K562 (cell line): ENCODE results near the gene METTL25. TPM values are rescaled to one million over a fixed set of nuclear protein-coding genes. Genes with fewer than 3 reads are reported as not detected.

Source experiments
- ATAC-seq: fragments of 200-7000 bp; cut with Tn5 transposase; 3 replicates; pipeline ENCODE4 v1.9.1; 2020; ENCODE audit warnings: moderate library complexity
- BruUV-seq: library from RNA; stranded (reverse); fragments of 400-500 nt; replicated peaks from 2 replicates; lab custom pipeline; 2021; lab: Mats Ljungman, UMichigan
- CTCF ChIA-PET: fragments of 300-600 bp; formaldehyde crosslinking; extraction: SDS; loops from one replicate; lab custom pipeline; 2021; ENCODE audit warnings: low intra/inter-chr PET ratio; lab: Yijun Ruan, JAX
- POLR2A ChIA-PET: fragments of 300-600, 350-650 bp; sonication (Branson Sonifier 250); formaldehyde crosslinking; extraction: SDS; loops from one replicate; lab custom pipeline; 2021; ENCODE audit warnings: antibody characterized with exemption, inconsistent platforms; lab: Yijun Ruan, JAX
- DNase-seq, 4 experiments: peaks; one replicate each; pipeline versions ENCODE4 v3.0.0 to v3.0.0-alpha.2; 2011 to 2018; ENCODE audit warnings: low spot score in 3 of 4, mixed read lengths in 3 of 4; ENCODE audit errors: extremely low read depth in 1 of 4
- FAIRE-seq: peaks from 2 replicates; lab custom pipeline; 2011; peaks lifted over from hg19 to GRCh38; lab: Jason Lieb, UNC
- H2AFZ ChIP-seq: 2 replicates; pipeline ENCODE4 v1.6.0; 2011; ENCODE audit warnings: low read depth, low read length, control low read depth, inconsistent platforms
- H3K27ac ChIP-seq: fragments of 200-600 bp; 3 replicates; pipeline ENCODE4 v1.8.0; 2011; ENCODE audit warnings: low read depth, mild to moderate bottlenecking, control low read depth, inconsistent platforms, low read length, moderate library complexity, mixed read lengths; ENCODE audit errors: extremely low read depth
- H3K27me3 ChIP-seq, 2 experiments: fragments of 300-600 bp in 1 of 2; 2 replicates in 1 of 2; 3 replicates in 1 of 2; pipeline versions ENCODE4 v1.6.0 to v1.8.0; 2011; ENCODE audit warnings: inconsistent platforms in 2 of 2, low read length in 2 of 2, mild to moderate bottlenecking in 1 of 2, mixed read lengths in 1 of 2, moderate library complexity in 1 of 2; ENCODE audit not compliant: control insufficient read depth in 2 of 2, insufficient read depth in 2 of 2
- H3K36me3 ChIP-seq: fragments of 300-600 bp; 3 replicates; pipeline ENCODE4 v1.8.0; 2011; ENCODE audit warnings: mild to moderate bottlenecking, low read length, inconsistent platforms; ENCODE audit not compliant: control insufficient read depth, insufficient read depth
- H3K4me1 ChIP-seq, 2 experiments: fragments of 200-600 bp in 1 of 2; replicated peaks in 1 of 2; 2 replicates in 1 of 2; 3 replicates in 1 of 2; pipeline versions ENCODE4 v1.5.1 to v1.8.0; 2011; ENCODE audit warnings: inconsistent platforms in 2 of 2, low read length in 2 of 2, mild to moderate bottlenecking in 1 of 2, mixed read lengths in 1 of 2, moderate library complexity in 1 of 2; ENCODE audit not compliant: control insufficient read depth in 2 of 2, insufficient read depth in 2 of 2
- H3K4me2 ChIP-seq: 2 replicates; pipeline ENCODE4 v1.6.1; 2011; ENCODE audit warnings: low read length, control low read depth, inconsistent platforms, mixed read lengths; ENCODE audit not compliant: insufficient read depth
- H3K4me3 ChIP-seq: fragments of 200-600 bp; sonication (generic), shearing (Covaris generic); 2 replicates; pipeline ENCODE4 v1.5.1; 2016; ENCODE audit warnings: control low read depth, inconsistent platforms
- H3K79me2 ChIP-seq: fragments of 200-600 bp; 3 replicates; pipeline ENCODE4 v1.8.0; 2011; ENCODE audit warnings: low read length, inconsistent platforms; ENCODE audit not compliant: control insufficient read depth, insufficient read depth
- H3K9ac ChIP-seq, 2 experiments: 2 replicates each; pipeline versions ENCODE4 v1.6.0 to v1.6.1; 2011; ENCODE audit warnings: low read depth in 2 of 2, low read length in 2 of 2, control low read depth in 1 of 2, inconsistent platforms in 1 of 2, mild to moderate bottlenecking in 1 of 2, mixed read lengths in 1 of 2; ENCODE audit not compliant: insufficient read depth in 1 of 2
- H3K9me1 ChIP-seq: one replicate; pipeline ENCODE4 v1.6.0; 2011; ENCODE audit warnings: inconsistent platforms, mild to moderate bottlenecking, low read length, moderate library complexity; ENCODE audit not compliant: control insufficient read depth, insufficient read depth
- H3K9me3 ChIP-seq: replicated peaks from 2 replicates; pipeline ENCODE4 v1.5.1; 2011; ENCODE audit warnings: low read depth, low read length, inconsistent platforms; ENCODE audit not compliant: control insufficient read depth, insufficient read depth
- H4K20me1 ChIP-seq: replicated peaks from 2 replicates; pipeline ENCODE4 v1.6.1; 2011; ENCODE audit warnings: low read length, inconsistent platforms, mixed read lengths; ENCODE audit not compliant: control insufficient read depth, insufficient read depth
- BRD9 ChIP-seq: fragments of 450-650 bp; IDR thresholded peaks from 2 replicates; pipeline ENCODE4 v1.6.1; 2018; ENCODE audit warnings: low read depth; ENCODE audit not compliant: partially characterized antibody
- CBX5 ChIP-seq: IDR thresholded peaks from 2 replicates; pipeline ENCODE4 v1.6.1; 2014; ENCODE audit warnings: low read depth, borderline replicate concordance
- ERF ChIP-seq: fragments of 450-650 bp; formaldehyde crosslinking; IDR thresholded peaks from 2 replicates; pipeline ENCODE4 v1.4.0; 2020; ENCODE audit warnings: mild to moderate bottlenecking, mixed read lengths
- HCFC1 ChIP-seq: IDR thresholded peaks from 2 replicates; pipeline ENCODE4 v1.6.1; 2012; ENCODE audit warnings: low read depth, low read length, improper control_type of control experiment
- HES1 ChIP-seq: fragments of 450-650 bp; IDR thresholded peaks from 2 replicates; pipeline ENCODE4 v1.6.1; 2016; ENCODE audit warnings: low read depth, mild to moderate bottlenecking, moderate library complexity
- HOMEZ ChIP-seq: fragments of 250-450 bp; sonication (Bioruptor Pico); IDR thresholded peaks from 2 replicates; pipeline ENCODE4 v1.4.0; 2020; ENCODE audit warnings: mild to moderate bottlenecking, moderate library complexity
- MTA1 ChIP-seq: fragments of 450-650 bp; IDR thresholded peaks from 2 replicates; pipeline ENCODE4 v1.6.1; 2017; ENCODE audit warnings: borderline replicate concordance
- MYNN ChIP-seq, 2 experiments: sonication (generic); formaldehyde crosslinking in 1 of 2; IDR thresholded peaks; 2 replicates each; pipeline versions ENCODE4 v1.5.0 to v1.6.1; 2016 to 2020; ENCODE audit warnings: antibody characterized with exemption in 1 of 2, missing genetic modification reagents in 1 of 2
- NEUROD1 ChIP-seq: fragments of 150-350 bp; IDR thresholded peaks from 2 replicates; pipeline ENCODE4 v1.6.1; 2014; ENCODE audit warnings: borderline replicate concordance, low read length, low read depth; ENCODE audit not compliant: partially characterized antibody
- SMARCB1 ChIP-seq: IDR thresholded peaks from 2 replicates; pipeline ENCODE4 v1.6.1; 2011; ENCODE audit warnings: improper control_type of control experiment, low read depth; ENCODE audit not compliant: insufficient read length
- ZKSCAN3 ChIP-seq: fragments of 250-450 bp; sonication (Bioruptor Pico); IDR thresholded peaks from 2 replicates; pipeline ENCODE4 v1.4.0; 2020
- ZNF395 ChIP-seq: fragments of 200-800 bp; sonication (Bioruptor generic); IDR thresholded peaks from 2 replicates; pipeline ENCODE4 v1.6.1; 2017; ENCODE audit warnings: missing genetic modification characterization, missing compliant biosample characterization
- ZNF79 ChIP-seq: fragments of 250-450 bp; sonication (Bioruptor Pico); IDR thresholded peaks from 2 replicates; pipeline ENCODE4 v1.4.0; 2020; ENCODE audit warnings: low read depth, mild to moderate bottlenecking, moderate library complexity
- WGBS: fragments of 100-300 bp; shearing (Covaris generic); methylation state at CpG from one replicate; pipeline ENCODE4 v1.1.6; 2016; ENCODE audit warnings: low coverage, mixed read lengths; ENCODE audit not compliant: insufficient coverage; ENCODE audit errors: missing lambda C conversion rate; 5-methylcytosine and 5-hydroxymethylcytosine counted together
- in situ Hi-C: fragments of 300-500 bp; cut with MboI; formaldehyde crosslinking; loops from 4 replicates; pipeline ENCODE4 v1.15.0; 2018; ENCODE audit warnings: inconsistent platforms, mixed read lengths
- intact Hi-C: fragments of 100-400 bp; cut with micrococcal nuclease; formaldehyde crosslinking; loops from 2 replicates; pipeline ENCODE4 v1.14.2; 2022
- polyA plus RNA-seq, 8 experiments: library from polyadenylated mRNA; depleted of rRNA in 4 of 8; stranded (reverse) in 5 of 8; unstranded in 3 of 8; fragments of >200 nt; fragmentation: Nextera tagmentation in 2 of 8; fragmentation: Illumina TruSeq in 1 of 8; extraction: Ambion mirVana in 2 of 8; extraction: Trizol in 1 of 8; gene quantifications; 2 replicates each; pipeline versions ENCODE4 v1.2.1 to v1.2.3, GENCODE V29; 2011 to 2014; ENCODE audit warnings: inconsistent platforms in 1 of 8, missing spikeins in 1 of 8
- total RNA-seq, 7 experiments: library from RNA; depleted of rRNA in 6 of 7; stranded (reverse); fragments of >200 nt in 6 of 7; fragmentation: Illumina TruSeq in 2 of 7; extraction: Trizol in 2 of 7; gene quantifications; 2 replicates each; pipeline versions ENCODE4 v1.2.1 to v1.2.3, GENCODE V29; 2011 to 2021; ENCODE audit warnings: low replicate concordance in 1 of 7

METTL25 gene
- total and polyA plus RNA-seq, 9 of the 15 experiments (the other 6 are each of a cell fraction or from before 2014, with no cell fraction given): 0.50 to 2.4 (median 1.9) TPM

GRCh38 chr12:82411546-82412230, 53.4 kb downstream of the METTL25 start:
- H3K27ac ChIP-seq: no peak overlapping the region
- FAIRE-seq: no peak
- no peak for TF ChIP-seq ZNF79 (CRISPR knock-in tag)
- TF ChIP-seq SMARCB1: no peak
- no peak for TF ChIP-seq MTA1
- H3K9ac ChIP-seq: no peak overlapping the region
- no peak overlapping the region for H3K4me2 ChIP-seq
- ChIA-PET POLR2A (no interaction called here), CTCF (no interaction called here)
- H3K27me3 ChIP-seq: no peaks in the 10 kb centered on the region
- no TSS peak for BruUV-seq
- in situ Hi-C loops (no loop called here), intact Hi-C loops (no loop called here)
- no peaks in the 10 kb centered on the region for H3K9me3 ChIP-seq
- no peak overlapping the region for H2AFZ ChIP-seq
- no peaks in the 10 kb centered on the region for H4K20me1 ChIP-seq
- no peaks in the 10 kb centered on the region for H3K36me3 ChIP-seq
- 5% methylated on average over 4 of the region's 4 CpGs for WGBS
- H3K9me1 ChIP-seq: no peaks in the 10 kb centered on the region
- DNase-seq: no peak
- H3K4me1 ChIP-seq: no peaks in the 10 kb centered on the region
- H3K79me2 ChIP-seq: no peaks in the 10 kb centered on the region
- H3K4me3 ChIP-seq: no peak overlapping the region
- no peak for ATAC-seq

- H3K9me1 ChIP-seq: no peaks in the 10 kb centered on the region
- in situ Hi-C loops: no loop called here
- H3K27ac ChIP-seq: no peak overlapping the region
- no peaks in the 10 kb centered on the region for H3K36me3 ChIP-seq
- no peaks in the 10 kb centered on the region for H3K9me3 ChIP-seq
- CTCF ChIA-PET: no interaction called here
- no peak overlapping the region for H3K4me2 ChIP-seq
- no peaks in the 10 kb centered on the region for H3K27me3 ChIP-seq
- intact Hi-C loops: no loop called here
- DNase-seq: no peak
- H2AFZ ChIP-seq: no peak overlapping the region
- no peaks in the 10 kb centered on the region for H3K79me2 ChIP-seq
- POLR2A ChIA-PET: no interaction called here
- H3K4me1 ChIP-seq: no peaks in the 10 kb centered on the region
- no peak for TF ChIP-seq ZKSCAN3 (CRISPR knock-in tag)
- TF ChIP-seq HCFC1: no peak
- TF ChIP-seq ZNF395 (CRISPR knock-in tag): no peak
- no peak for TF ChIP-seq NEUROD1
- TF ChIP-seq HES1: no peak
- TF ChIP-seq BRD9: no peak
- TF ChIP-seq HOMEZ (CRISPR knock-in tag): no peak
- no peak for TF ChIP-seq ERF (CRISPR knock-in tag)
- TF ChIP-seq MYNN (IDR thresholded peaks at IDR 0.05): no peak
- TF ChIP-seq MYNN (CRISPR knock-in tag; IDR thresholded peaks at IDR 0.05): no peak
- no peak for TF ChIP-seq CBX5
- FAIRE-seq: no peak
- H4K20me1 ChIP-seq: no peaks in the 10 kb centered on the region
- 0% methylated on average over 1 of the region's 1 CpG for WGBS
- no TSS peak for BruUV-seq
- H3K9ac ChIP-seq: no peak overlapping the region
- H3K4me3 ChIP-seq: no peak overlapping the region
- no peak for ATAC-seq
These were observed 53.9 kb downstream of the METTL25 start for GRCh38 chr12:82412246-82412645.
